ENCODE data around the gene RBM33.

Gene RBM33

GRCh38 chr7:155750255-155751125 is 106.0 kb downstream of the RBM33 start:
- DNase-seq = no peak

DNA sequence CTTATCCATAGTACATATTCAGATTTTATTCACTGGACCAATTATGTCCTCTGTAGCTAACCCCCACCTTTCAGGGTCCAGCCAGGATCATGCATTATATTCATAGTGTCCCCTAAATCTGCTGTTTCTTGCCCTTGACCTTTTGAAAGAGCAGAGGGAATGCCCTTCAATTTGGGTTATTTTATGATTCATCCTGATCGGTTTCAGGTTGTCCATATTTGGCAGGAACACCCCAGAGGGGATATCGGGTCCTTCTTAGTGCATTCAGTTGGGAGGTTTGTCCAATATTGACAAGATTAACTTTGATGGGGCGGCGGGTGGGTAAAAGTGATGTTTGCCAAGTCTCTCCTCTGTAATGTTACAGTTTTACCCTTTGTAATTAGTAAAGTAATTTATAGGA is 106.9 kb downstream of the RBM33 start:
- no peak for DNase-seq

DNA sequence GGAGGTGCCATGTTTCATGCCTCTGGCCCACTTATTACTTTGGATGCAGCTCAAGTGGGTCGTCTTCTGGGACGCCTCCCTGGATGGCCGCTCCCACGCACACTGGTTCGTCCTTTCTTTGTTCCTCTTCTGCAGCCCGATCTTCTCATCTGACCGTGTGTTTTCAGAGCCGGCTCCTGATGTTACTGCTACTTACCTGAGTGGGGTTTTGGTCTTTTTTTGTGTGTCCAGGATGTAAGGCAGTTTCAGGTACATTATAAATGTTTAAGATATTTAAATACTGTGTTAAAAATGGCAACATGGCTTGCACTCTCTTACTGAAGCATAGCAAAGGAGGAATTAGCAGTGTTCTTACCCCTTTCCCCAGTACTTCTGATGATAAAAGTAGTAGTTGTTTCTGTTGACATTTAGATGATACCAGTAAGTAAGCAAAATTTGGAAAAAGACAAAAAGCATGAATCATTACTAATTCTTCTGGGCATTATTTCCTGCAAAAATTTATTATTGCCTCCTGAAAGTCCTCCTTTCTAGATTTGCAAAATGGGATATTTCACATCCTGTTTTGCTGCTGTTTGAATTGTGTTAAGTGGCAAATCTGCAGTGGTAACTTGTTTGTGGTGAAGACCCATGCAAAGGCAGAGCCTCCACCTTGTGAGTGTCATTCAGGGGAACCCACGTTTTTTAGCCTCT is 108.4 kb downstream of the RBM33 start:
- peak; percentile 8 to 40 for DNase-seq

DNA sequence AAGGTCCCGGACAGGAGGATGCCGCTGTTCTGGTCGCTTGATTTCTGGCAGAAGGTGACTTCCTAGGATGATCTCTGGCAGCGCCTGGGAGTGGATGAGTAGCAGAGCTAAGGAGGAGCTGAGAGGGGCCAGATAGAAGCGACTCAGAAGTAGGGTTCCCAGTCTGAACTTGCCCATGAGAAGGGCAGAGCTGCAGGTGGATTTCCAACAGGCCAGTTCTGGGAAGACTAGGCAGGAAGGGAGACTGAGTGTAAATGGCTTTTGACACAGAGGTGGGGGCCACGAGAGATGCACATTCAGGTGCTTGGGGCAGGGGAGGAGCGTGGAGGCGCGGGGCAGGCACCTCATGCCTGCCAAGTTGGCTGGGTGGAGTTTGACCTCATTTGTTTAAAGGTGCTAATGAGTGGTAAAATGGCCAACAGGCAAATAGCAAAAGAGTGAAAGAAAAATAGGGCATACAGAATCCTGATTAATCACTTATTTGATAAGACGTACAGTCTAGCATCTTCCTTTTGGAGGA is 109.0 kb downstream of the RBM33 start:
- no peak for DNase-seq

- no peak for DNase-seq
Observed at GRCh38 chr7:155754165-155754564, 109.7 kb downstream of the RBM33 start.

DNA sequence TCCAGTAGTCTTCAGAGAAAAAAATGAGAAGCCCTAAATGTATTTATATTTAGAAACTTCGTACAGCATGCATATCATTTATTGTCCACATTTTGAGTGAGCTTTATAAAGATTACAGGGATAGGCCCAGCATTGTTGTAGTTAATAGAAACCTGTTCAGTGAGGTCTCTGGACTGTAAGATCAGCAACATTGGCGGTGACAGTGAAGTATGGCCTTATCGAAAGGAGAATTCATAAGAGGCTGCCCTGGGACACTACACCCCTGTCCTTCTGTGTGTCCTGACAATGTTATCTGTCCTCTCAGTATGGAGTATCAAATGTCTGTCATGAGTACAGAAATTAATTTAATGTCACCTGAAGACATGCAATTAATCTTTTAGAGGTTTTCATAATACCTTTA is 110.6 kb downstream of the RBM33 start:
- no peak for DNase-seq

GRCh38 chr7:155756322-155756721 is 111.9 kb downstream of the RBM33 start:
- peak; percentile 82 to 92 for DNase-seq

DNA sequence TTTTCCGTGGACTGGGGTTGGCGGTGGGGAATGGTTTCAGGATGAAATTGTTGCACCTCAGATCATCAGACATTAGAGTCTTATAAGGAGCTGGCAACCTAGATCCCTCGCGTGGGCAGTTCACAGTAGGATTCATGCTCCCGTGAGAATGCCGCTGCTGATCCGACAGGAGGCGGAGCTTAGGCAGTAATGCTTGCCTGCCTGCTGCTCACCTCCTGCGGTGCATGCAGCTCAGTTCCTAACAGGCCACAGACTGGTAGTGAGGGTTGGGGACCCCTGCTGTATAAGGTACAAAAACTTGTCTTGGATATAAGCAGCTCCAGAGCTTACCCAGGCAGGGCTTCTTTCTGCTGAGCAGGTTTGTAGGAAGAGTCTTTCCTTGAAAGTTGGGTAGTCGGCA is 113.9 kb downstream of the RBM33 start:
- DNase-seq = no peak

DNA sequence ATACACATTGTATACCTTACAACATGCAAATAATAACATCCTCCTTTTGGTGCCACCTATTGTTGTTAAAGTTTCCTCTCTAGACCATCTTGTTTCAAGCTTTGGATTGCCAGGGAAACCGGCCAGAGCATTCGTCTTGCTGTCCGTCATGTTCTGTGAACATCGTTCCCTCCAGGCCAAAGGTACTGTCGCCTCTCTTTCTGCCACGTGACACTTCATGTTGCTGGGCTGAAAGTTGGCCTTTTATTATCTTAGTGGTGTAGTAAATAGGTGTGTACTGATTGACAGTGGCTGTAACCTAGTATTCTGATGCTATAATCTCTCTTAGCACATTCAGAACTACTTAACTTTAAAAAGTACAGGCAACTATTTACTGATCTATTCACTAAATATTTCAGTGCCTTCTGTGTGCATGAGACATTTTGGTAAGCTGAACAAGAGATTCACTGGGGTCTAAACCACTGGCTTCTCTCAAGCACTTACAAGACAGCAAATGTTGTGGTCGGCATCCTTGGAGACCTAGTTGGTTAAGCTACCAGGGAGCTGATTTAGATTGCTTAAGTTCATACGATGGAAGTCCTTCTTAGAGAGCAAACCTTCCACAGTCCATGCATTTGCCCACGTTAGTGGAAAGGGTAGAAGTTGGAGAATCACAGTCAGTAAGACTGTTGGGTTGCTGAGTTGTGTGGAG is 115.4 kb downstream of the RBM33 start:
- no peak for DNase-seq

GRCh38 chr7:155761162-155761561 is 116.7 kb downstream of the RBM33 start:
- DNase-seq = peak; percentile 71 to 86

GRCh38 chr7:155762036-155762435 is 117.6 kb downstream of the RBM33 start:
- no peak for DNase-seq

- no peak for DNase-seq
Observed at GRCh38 chr7:155762655-155763054, 118.2 kb downstream of the RBM33 start.

DNA sequence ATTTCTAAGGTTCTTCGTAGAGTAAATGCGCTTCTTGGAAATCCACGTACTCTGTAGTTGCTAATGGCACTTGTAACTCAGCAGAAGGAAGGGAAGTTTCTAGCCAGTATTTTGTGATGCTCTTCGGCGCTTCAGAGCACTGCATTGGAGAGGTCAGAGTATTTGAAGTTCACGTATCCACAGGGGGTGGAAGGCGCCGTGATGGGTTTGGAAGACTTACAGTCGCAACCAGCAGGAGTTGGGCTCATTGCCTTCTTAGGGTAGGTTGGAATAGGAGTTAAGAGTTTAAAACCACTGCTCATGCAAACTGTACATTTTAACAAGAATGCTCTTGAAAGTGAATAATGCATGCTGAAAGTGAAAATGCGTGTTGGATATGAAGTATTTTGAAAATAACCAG is 118.7 kb downstream of the RBM33 start:
- no peak for DNase-seq

- DNase-seq = peak; percentile 47 to 64
Observed at GRCh38 chr7:155763691-155764437, 119.4 kb downstream of the RBM33 start.

DNA sequence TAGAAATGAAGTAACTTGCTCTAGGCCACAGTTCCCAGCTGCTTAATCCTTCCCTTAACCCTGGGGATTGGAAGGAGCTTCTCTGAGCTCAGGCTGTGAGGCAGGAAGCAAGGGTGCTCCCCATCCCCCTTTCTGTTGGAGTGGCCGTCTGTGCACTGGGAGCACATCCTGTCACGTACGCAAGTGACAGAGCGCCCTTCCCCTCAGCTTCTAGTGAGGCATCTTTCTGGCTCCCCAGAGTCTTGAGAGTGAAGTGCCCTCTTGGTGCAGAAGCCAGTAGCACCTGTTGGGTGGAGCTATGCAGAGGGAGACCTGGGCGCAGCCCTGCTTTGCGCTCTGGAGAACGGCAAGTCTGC is 120.0 kb downstream of the RBM33 start:
- DNase-seq = no peak

- DNase-seq = no peak
Observed at GRCh38 chr7:155765458-155765857, 121.0 kb downstream of the RBM33 start.

GRCh38 chr7:155766386-155766785 is 121.9 kb downstream of the RBM33 start:
- DNase-seq = no peak

- no peak for DNase-seq
Observed at GRCh38 chr7:155766966-155767916, 122.8 kb downstream of the RBM33 start.

DNA sequence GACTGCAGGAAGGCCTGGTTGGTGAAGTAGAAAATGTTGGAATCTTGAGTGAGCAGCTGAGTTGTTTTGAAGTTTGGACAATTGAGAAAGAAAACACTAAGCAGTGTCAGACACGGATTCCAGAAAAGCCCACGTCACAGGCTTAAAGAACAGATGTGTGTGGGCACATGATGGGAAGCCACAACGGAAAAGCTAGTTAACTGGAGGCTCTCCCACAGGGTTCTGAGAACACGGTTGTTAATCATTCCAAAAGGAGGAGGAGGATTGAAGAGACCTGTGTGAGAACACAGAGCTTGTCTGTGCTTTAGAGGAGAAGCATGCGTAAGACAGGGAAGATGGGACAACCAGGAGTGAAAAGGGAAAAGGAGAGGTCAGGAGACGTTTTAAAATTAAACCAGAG is 125.2 kb downstream of the RBM33 start:
- DNase-seq = no peak

DNA sequence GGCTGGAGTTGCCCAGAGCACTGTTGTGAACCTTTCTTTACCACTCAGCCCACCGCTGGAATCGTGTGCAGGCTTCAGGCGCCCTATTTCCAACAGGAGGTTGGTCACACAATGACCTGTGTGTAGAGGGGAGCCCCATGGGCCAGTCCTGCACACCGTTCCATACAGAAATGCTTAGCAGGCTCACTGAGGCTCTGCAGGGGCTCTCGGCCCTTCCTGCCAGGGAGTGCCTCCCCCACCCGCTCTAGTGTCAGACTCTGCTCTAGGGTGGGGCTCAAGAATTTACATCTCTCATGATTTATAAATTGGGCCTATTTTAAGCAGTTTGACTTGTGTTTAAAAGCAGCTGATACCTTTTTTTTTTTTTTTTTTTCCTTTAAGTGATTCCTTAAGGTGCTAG is 125.8 kb downstream of the RBM33 start:
- DNase-seq = no peak

- no peak for DNase-seq
Observed at GRCh38 chr7:155773531-155773930, 129.1 kb downstream of the RBM33 start.
